NCI-H146 (cell line): ENCODE data around the gene ZSCAN1.

ENCODE experiments used
- DNase-seq: peaks from one replicate; lab custom pipeline; 2025; lab: John Stamatoyannopoulos, UW

Gene ZSCAN1

GRCh38 chr19:58084596-58085347, 50.9 kb downstream of the ZSCAN1 start:
- DNase-seq = no peak

- no peak for DNase-seq
Observed at GRCh38 chr19:58085348-58085875, 51.6 kb downstream of the ZSCAN1 start.

GRCh38 chr19:58086825-58087710, 53.2 kb downstream of the ZSCAN1 start:
- DNase-seq = no peak

GRCh38 chr19:58088521-58089052, 54.8 kb downstream of the ZSCAN1 start:
- no peak for DNase-seq

- DNase-seq = no peak
Observed at GRCh38 chr19:58089846-58090245, 56.0 kb downstream of the ZSCAN1 start.

- no peak for DNase-seq
Observed at GRCh38 chr19:58091251-58091995, 57.6 kb downstream of the ZSCAN1 start.

GRCh38 chr19:58093071-58093470, 59.2 kb downstream of the ZSCAN1 start:
- DNase-seq = no peak

- no peak for DNase-seq
Observed at GRCh38 chr19:58095328-58095727, 61.5 kb downstream of the ZSCAN1 start.

- DNase-seq = no peak
Observed at GRCh38 chr19:58096884-58097283, 63.1 kb downstream of the ZSCAN1 start.

GRCh38 chr19:58097349-58097748, 63.5 kb downstream of the ZSCAN1 start:
- DNase-seq = no peak

GRCh38 chr19:58097781-58098681, 64.2 kb downstream of the ZSCAN1 start, which contains the start of gene ZSCAN18:
Gene ZSCAN18 (minus strand): TSS chr19:58098231. CDS start chr19:58090267, 7,964 bp downstream.
- peak; percentile 93 for DNase-seq

GRCh38 chr19:58098682-58098998, 64.8 kb downstream of the ZSCAN1 start:
- no peak for DNase-seq
